Tibial nerve (tissue), 4 donors: ENCODE results near the gene ZNF485. TPM values are rescaled to one million over a fixed set of nuclear protein-coding genes. Genes with fewer than 3 reads are reported as not detected.

ENCODE experiments used
- DNase-seq, 2 donors: peaks; one replicate each; pipeline ENCODE4 v3.0.0-alpha.2; 2019; ENCODE audit warnings: low spot score in 2 of 2
- H3K27ac ChIP-seq, 4 donors: fragments of 200-600 bp; sonication (generic) in 3 of 4; one replicate each; pipeline ENCODE4 v1.5.1; 2017 to 2019; ENCODE audit warnings: mild to moderate bottlenecking in 1 of 4
- H3K27me3 ChIP-seq, 2 donors: fragments of 200-600 bp; sonication (generic) in 1 of 2; one replicate each; pipeline versions ENCODE4 v1.5.1 to v1.6.0; 2017 to 2019
- H3K36me3 ChIP-seq, 3 donors: fragments of 200-600 bp; sonication (generic); one replicate each; pipeline ENCODE4 v1.5.1; 2018 to 2019
- H3K4me1 ChIP-seq, 4 donors: fragments of 200-600 bp; sonication (generic) in 3 of 4; one replicate each; pipeline ENCODE4 v1.5.1; 2017 to 2019
- H3K4me3 ChIP-seq, 4 donors: fragments of 200-600 bp; sonication (generic) in 3 of 4; one replicate each; pipeline ENCODE4 v1.5.1; 2017 to 2019; ENCODE audit warnings: mild to moderate bottlenecking in 1 of 4, moderate library complexity in 1 of 4
- H3K9me3 ChIP-seq, 4 donors: fragments of 200-600 bp; sonication (generic) in 3 of 4; one replicate each; pipeline ENCODE4 v1.5.1; 2017 to 2019
- EP300 ChIP-seq, 2 donors: sonication (generic); formaldehyde crosslinking; IDR thresholded peaks; one replicate each; pipeline ENCODE4 v1.6.1; 2017; ENCODE audit warnings: antibody characterized with exemption in 2 of 2, mild to moderate bottlenecking in 1 of 2
- POLR2A ChIP-seq, 2 donors: fragments of 450-650 bp; IDR thresholded peaks; one replicate each; pipeline ENCODE4 v1.6.1; 2017; ENCODE audit warnings: antibody characterized with exemption in 2 of 2, mild to moderate bottlenecking in 2 of 2, moderate library complexity in 2 of 2
- WGBS, 2 donors: methylation state at CpG; one replicate each; pipeline ENCODE4 v1.1.5; 2018; 5-methylcytosine and 5-hydroxymethylcytosine counted together
- total RNA-seq, 4 donors: library from RNA; depleted of rRNA; stranded (reverse); fragments of >200 nt; gene quantifications; one replicate each; pipeline ENCODE4 v1.1.0, GENCODE V29; 2016
- TF ChIP-seq, protein P1 (sequence below), 5 experiments: fragments of 200-600 bp in 3 of 5; fragments of 450-650 bp in 2 of 5; sonication (generic) in 3 of 5; IDR thresholded peaks; one replicate each; pipeline ENCODE4 v1.5.1; 2016 to 2019; ENCODE audit warnings: antibody characterized with exemption in 5 of 5, mild to moderate bottlenecking in 3 of 5, moderate library complexity in 2 of 5

Gene ZNF485
- total RNA-seq, 4 donors from 2014 or later: 2.4 to 9.6 (median 6.9) TPM

DNA sequence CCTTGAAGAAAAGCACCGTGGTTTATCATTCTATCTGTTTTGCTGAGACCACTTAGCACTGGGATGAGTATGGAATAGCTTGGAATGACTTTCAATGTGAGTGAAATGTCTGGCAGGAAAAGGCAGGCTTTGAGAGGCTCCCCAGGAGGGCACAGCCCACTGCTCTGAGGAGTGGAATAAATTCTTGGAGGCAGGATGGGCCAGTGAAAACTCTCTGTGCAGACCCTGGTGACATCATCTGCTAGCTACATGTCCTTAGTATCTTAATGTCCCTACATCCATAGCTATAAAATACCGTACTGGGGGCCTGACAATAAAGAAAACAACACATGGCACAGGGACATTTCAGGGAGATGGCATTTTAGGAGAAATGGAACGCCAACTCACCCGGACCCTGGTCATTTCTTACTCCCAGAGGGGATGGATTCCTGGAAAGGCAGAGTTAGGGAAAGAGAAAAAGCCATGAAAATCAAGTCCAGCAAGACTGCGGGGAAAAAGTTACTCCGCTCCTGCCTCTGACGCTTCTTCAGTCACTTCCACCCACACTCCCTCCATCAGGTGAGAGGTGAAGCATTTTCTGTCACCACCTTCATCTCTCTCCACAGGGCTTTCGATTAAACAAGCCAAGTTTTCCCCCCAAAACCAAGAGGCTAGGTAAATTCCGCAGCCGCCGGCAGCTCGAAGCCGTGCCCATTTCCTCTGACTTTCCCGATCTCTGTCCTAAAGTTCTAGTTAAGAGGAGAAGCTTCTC is 32.8 kb upstream of the ZNF485 start:
- WGBS, 2 donors: 29 to 30% methylated on average over 14 of the region's 14 CpGs
- H3K4me3 ChIP-seq: peak overlapping the region; percentile 61 to 87 (median 70)
- peaks cover 0 to 20% (median 4%) of the 10 kb centered on the region in 4 donors for H3K4me1 ChIP-seq
- H3K27ac ChIP-seq: peak overlapping the region; percentile 65 to 90 (median 80)
- no peaks in the 10 kb centered on the region for H3K27me3 ChIP-seq
- no peak for DNase-seq
- TF ChIP-seq POLR2A (IDR thresholded peaks at IDR 0.05): no peak
- TF ChIP-seq, protein P1, sequence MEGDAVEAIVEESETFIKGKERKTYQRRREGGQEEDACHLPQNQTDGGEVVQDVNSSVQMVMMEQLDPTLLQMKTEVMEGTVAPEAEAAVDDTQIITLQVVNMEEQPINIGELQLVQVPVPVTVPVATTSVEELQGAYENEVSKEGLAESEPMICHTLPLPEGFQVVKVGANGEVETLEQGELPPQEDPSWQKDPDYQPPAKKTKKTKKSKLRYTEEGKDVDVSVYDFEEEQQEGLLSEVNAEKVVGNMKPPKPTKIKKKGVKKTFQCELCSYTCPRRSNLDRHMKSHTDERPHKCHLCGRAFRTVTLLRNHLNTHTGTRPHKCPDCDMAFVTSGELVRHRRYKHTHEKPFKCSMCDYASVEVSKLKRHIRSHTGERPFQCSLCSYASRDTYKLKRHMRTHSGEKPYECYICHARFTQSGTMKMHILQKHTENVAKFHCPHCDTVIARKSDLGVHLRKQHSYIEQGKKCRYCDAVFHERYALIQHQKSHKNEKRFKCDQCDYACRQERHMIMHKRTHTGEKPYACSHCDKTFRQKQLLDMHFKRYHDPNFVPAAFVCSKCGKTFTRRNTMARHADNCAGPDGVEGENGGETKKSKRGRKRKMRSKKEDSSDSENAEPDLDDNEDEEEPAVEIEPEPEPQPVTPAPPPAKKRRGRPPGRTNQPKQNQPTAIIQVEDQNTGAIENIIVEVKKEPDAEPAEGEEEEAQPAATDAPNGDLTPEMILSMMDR (IDR thresholded peaks at IDR 0.05): no peak
- TF ChIP-seq EP300 (IDR thresholded peaks at IDR 0.05): no peak
- no peaks in the 10 kb centered on the region for H3K9me3 ChIP-seq
- H3K36me3 ChIP-seq: peaks cover 0 to 26% (median 0%) of the 10 kb centered on the region in 3 donors

DNA sequence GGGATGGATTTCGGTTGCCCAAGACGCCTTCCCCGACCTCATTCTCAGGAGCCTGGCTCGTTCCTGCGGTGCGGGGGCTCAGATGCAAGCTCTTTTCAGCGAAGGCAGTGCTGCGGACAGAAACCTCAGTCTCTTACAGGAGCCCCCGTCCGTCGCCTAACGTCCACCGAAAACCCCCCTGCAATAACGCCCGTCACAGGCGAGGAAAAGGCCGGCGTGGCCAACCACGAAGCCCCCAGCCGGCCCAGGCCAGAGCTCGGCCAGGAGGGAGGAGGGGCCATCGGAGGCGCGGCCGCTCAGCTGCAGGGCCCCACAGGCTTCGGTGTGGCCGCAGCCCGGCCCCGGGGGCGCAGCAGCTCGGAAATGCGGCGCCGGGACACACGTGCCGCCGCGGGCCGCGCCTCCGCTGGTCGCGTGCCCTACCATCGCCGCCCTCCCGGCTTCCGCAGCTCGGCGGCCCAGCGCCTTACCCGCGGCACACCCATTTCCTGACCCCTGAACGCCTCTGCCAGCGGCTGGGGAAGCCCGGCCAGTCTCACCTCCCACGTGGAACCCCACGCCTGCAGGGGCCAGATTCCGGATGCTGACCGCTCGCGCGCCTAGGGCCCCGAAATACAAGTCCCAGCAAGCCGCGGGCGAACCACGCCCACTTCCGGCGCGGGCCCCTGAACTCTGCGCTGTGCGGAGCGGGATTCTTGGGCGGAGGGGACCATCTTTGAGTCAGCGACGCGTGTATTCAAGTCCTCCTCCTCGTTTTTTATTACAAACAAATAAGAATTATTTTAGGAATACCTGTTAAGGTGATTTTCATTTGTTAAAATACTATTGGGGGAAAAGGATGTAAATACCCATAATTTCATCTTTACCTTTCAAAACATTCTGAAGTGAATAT is 32.0 kb upstream of the ZNF485 start, which contains the start of gene ZNF239:
Gene ZNF239, minus strand, starts transcription at position 616 of the 892 bp plus-strand sequence. CDS start 16,537 bp downstream, outside the sequence.
- WGBS, 2 donors: 8 to 10% methylated on average over 23 to 28 of the region's 78 CpGs
- no peaks in the 10 kb centered on the region for H3K27me3 ChIP-seq
- TF ChIP-seq, protein P1 (IDR thresholded peaks at IDR 0.05): peak in 2 of 5 experiments; percentile 19 to 44
- TF ChIP-seq EP300 (IDR thresholded peaks at IDR 0.05): peak; percentile 46 to 88
- TF ChIP-seq POLR2A (IDR thresholded peaks at IDR 0.05): peak in 1 of 2 donors; percentile 34

DNA sequence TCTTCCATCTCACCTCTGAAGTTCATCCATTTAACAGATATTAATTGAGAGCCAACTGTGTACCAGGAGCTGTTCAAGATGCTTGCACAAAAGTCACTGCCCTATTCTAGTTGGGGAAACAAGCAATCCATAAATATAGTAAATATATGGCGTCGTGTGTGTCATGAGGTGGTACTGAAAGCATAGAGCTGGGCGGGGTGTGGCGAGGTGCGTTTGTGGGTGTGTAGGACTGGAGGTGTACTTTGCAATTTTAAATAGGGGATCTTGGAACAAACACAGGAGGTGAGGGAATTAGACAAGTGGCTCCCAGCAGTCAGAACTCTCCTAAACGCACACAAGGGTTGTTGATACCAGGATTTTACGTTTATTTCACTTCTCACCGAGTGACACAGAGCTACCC is 31.3 kb upstream of the ZNF485 start:
- peak overlapping the region; percentile 61 to 87 (median 70) for H3K4me3 ChIP-seq
- WGBS, 2 donors: 88 to 93% methylated on average over 8 of the region's 8 CpGs
- no peak for DNase-seq
- H3K27me3 ChIP-seq: no peaks in the 10 kb centered on the region
- peaks cover 0 to 20% (median 4%) of the 10 kb centered on the region in 4 donors for H3K4me1 ChIP-seq
- H3K36me3 ChIP-seq: peaks cover 0 to 13% (median 0%) of the 10 kb centered on the region in 3 donors
- no peaks in the 10 kb centered on the region for H3K9me3 ChIP-seq
- peak overlapping the region; percentile 38 to 90 (median 72) for H3K27ac ChIP-seq
- no peak for TF ChIP-seq EP300 (IDR thresholded peaks at IDR 0.05)
- TF ChIP-seq, protein P1 (IDR thresholded peaks at IDR 0.05): no peak
- no peak for TF ChIP-seq POLR2A (IDR thresholded peaks at IDR 0.05)

More for the DNA sequence above, 32.0 kb upstream of the ZNF485 start, which contains the start of gene ZNF239:
- Histone ChIP-seq H3K4me3 (peak within 1 kb of the TSS; percentile 61 to 87 (median 70)), H3K36me3 (peaks cover 0 to 18% (median 0%) of the 10 kb centered on the region in 3 donors), H3K27ac (peak within 1 kb of the TSS; percentile 65 to 90 (median 80)), H3K4me1 (peaks cover 0 to 20% (median 4%) of the 10 kb centered on the region in 4 donors), H3K9me3 (no peaks in the 10 kb centered on the region)
- peak; percentile 76 to 77 for DNase-seq

DNA sequence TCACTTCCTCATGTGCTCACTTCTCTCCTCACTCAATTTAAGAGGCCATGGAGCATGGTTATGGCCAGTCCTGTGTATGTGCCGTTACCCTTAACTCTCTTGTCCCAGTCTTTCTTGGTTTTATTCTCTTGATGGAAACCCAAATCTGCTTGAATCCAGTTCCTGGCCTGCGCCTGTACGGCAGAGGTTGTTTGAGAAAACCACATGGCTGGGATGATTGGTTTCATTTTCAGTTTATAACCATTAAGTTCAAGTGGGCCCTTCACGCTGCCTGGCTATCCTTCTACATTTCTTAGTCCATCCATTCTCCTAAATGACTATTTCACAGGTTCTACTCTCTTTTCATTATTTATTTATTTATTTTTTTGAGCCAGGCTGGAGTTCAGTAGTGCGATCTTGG is 30.2 kb upstream of the ZNF485 start:
- no peak overlapping the region for H3K27ac ChIP-seq
- H3K4me3 ChIP-seq: no peak overlapping the region
- no peak for DNase-seq
- no peak for TF ChIP-seq POLR2A (IDR thresholded peaks at IDR 0.05)
- no peak for TF ChIP-seq EP300 (IDR thresholded peaks at IDR 0.05)
- TF ChIP-seq, protein P1 (IDR thresholded peaks at IDR 0.05): no peak
- H3K27me3 ChIP-seq: no peaks in the 10 kb centered on the region
- peaks cover 0 to 20% (median 4%) of the 10 kb centered on the region in 4 donors for H3K4me1 ChIP-seq
- WGBS, 2 donors: 95 to 96% methylated on average over 5 of the region's 5 CpGs
- peaks cover 0 to 1% (median 0%) of the 10 kb centered on the region in 3 donors for H3K36me3 ChIP-seq
- no peaks in the 10 kb centered on the region for H3K9me3 ChIP-seq
